ENCODE data around the gene TSPAN5. TPM values are rescaled to one million over a fixed set of nuclear protein-coding genes. Genes with fewer than 3 reads are reported as not detected.
"Not testable (repeated sequence)": the region's sequence is repeated elsewhere in the genome, so short reads cannot be mapped to it uniquely, and the experiment has no call there.

The TSPAN5 gene
- polyA plus RNA-seq, 1 of the 3 experiments (the other 2 are of a cell fraction), result 38.6 TPM

DNA sequence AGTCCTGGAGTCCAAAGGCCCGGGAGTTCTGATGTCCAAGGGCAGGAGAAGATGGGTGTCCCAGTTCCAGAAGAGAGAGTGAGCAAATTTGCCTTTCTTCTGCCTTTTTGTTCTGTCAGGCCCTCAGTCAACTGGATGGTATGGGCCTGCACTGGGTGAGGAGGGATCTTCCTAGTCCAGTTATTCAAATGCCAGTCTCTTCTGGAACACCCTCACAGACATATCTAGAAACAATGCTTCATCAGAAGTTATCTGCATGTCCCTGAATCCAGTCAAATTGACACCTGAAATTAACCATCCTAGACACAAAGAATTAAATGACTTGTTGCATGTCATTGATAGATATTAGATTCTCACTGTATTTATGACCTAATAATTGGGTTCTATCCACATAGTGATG lies 48.5 kb upstream of the TSPAN5 start (continued):
- TF ChIP-seq, protein P1, sequence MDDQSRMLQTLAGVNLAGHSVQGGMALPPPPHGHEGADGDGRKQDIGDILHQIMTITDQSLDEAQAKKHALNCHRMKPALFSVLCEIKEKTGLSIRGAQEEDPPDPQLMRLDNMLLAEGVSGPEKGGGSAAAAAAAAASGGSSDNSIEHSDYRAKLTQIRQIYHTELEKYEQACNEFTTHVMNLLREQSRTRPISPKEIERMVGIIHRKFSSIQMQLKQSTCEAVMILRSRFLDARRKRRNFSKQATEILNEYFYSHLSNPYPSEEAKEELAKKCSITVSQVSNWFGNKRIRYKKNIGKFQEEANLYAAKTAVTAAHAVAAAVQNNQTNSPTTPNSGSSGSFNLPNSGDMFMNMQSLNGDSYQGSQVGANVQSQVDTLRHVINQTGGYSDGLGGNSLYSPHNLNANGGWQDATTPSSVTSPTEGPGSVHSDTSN (IDR thresholded peaks at IDR 0.05), result no peak

DNA sequence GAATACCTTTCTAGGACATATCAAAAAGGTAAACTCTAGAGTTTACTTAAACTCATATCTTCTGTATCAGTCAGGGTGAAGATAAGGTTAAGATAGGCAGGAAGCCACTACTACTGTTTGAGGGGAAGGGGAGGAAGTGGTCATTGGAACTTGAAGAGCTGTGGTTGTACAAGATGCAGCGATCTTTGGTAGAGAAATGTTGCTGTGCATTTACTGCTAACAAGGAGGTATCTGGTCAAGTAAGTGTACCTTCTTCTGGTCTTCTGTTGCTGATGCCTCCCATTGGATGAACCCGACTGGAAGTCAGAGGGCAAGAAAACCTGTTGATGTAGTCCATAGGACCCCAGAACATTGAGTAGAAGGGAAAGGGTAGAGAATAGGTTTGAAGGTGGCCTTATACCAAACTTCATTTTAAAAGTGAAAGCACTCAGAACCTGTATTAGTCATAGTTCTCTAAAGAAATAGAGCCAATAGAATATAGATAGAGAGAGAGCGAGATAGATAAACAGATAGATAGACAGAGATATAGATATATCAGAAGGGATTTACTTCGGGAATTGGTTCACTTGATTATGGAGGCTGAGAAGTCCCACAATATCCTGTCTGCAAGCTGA lies 47.9 kb upstream of the TSPAN5 start:
- no peaks in the 10 kb centered on the region for H3K36me3 ChIP-seq (replicated peaks in 1 of 2; ENCODE audit: control insufficient read depth in 1 of 2, insufficient read depth in 2 of 2, low read length in 1 of 2)
- WGBS (ENCODE audit: low lambda C conversion rate), result 58% methylated on average over 4 of the region's 4 CpGs
- no peaks in the 10 kb centered on the region for H3K4me1 ChIP-seq (ENCODE audit: control insufficient read depth in 1 of 2, insufficient read depth in 2 of 2, low read depth in 1 of 2, low read length in 1 of 2)
- H3K27me3 ChIP-seq (ENCODE audit: insufficient read depth), result no peaks in the 10 kb centered on the region
- H3K79me2 ChIP-seq (ENCODE audit: insufficient read depth), result no peaks in the 10 kb centered on the region
- H3K4me3 ChIP-seq (ENCODE audit: low read depth in 2 of 2, low read length in 1 of 2), result no peak overlapping the region
- POLR2A ChIA-PET, result no interaction called here
- H2AFZ ChIP-seq (ENCODE audit: low read depth), result no peak overlapping the region
- no peaks in the 10 kb centered on the region for H3F3A ChIP-seq (replicated peaks; ENCODE audit: insufficient read depth)
- no peaks in the 10 kb centered on the region for H3K9me2 ChIP-seq
- DNase-seq, result no peak
- H3K4me2 ChIP-seq, result no peak overlapping the region
- no peak overlapping the region for H3K9ac ChIP-seq
- H4K20me1 ChIP-seq (ENCODE audit: insufficient read depth), result no peaks in the 10 kb centered on the region
- TF ChIP-seq, protein P2, sequence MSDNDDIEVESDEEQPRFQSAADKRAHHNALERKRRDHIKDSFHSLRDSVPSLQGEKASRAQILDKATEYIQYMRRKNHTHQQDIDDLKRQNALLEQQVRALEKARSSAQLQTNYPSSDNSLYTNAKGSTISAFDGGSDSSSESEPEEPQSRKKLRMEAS (IDR thresholded peaks at IDR 0.05; ENCODE audit: low read depth), result no peak
- TF ChIP-seq EP300 (IDR thresholded peaks at IDR 0.05; ENCODE audit: borderline replicate concordance in 1 of 2, low read depth in 1 of 2, low read length in 1 of 2) (no peak), NRF1 (IDR thresholded peaks at IDR 0.05; ENCODE audit: low read depth, low read length) (no peak), SIN3A (IDR thresholded peaks at IDR 0.05; ENCODE audit: borderline replicate concordance, low read depth, low read length) (no peak)
- TF ChIP-seq, protein P3, sequence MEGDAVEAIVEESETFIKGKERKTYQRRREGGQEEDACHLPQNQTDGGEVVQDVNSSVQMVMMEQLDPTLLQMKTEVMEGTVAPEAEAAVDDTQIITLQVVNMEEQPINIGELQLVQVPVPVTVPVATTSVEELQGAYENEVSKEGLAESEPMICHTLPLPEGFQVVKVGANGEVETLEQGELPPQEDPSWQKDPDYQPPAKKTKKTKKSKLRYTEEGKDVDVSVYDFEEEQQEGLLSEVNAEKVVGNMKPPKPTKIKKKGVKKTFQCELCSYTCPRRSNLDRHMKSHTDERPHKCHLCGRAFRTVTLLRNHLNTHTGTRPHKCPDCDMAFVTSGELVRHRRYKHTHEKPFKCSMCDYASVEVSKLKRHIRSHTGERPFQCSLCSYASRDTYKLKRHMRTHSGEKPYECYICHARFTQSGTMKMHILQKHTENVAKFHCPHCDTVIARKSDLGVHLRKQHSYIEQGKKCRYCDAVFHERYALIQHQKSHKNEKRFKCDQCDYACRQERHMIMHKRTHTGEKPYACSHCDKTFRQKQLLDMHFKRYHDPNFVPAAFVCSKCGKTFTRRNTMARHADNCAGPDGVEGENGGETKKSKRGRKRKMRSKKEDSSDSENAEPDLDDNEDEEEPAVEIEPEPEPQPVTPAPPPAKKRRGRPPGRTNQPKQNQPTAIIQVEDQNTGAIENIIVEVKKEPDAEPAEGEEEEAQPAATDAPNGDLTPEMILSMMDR (IDR thresholded peaks at IDR 0.05), result no peak
- peaks cover 6% of the 10 kb centered on the region; the same call in 1 of the 2 replicates for H3K9me3 ChIP-seq
- CTCF ChIA-PET, result no interaction called here
- no peak overlapping the region for H3K27ac ChIP-seq (ENCODE audit: low read depth in 2 of 2, low read length in 1 of 2)

DNA sequence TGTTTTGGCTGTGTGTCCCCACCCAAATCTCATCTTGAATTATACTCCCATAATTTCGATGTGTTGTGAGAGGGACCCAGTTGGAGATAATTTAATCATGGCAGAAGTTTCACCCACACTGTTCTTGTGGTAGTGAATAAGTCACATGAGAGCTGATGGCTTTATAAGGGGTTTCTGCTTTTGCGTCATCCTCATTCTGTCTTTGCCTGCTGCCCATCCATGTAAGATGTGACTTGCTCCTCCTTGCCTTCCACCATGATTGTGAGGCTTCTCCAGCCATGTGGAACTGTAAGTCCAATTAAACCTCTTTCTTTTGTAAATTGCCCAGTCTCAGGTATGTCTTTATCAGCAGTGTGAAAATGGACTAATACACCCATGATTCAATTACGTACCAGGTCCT lies 47.2 kb upstream of the TSPAN5 start:
- H3K36me3 ChIP-seq (replicated peaks in 1 of 2; ENCODE audit: control insufficient read depth in 1 of 2, insufficient read depth in 2 of 2, low read length in 1 of 2); H3K4me3 ChIP-seq (ENCODE audit: low read depth in 2 of 2, low read length in 1 of 2); H3K9me3 ChIP-seq; H3K79me2 ChIP-seq (ENCODE audit: insufficient read depth); H3K4me1 ChIP-seq (ENCODE audit: control insufficient read depth in 1 of 2, insufficient read depth in 2 of 2, low read depth in 1 of 2, low read length in 1 of 2); H3K9ac ChIP-seq; H3F3A ChIP-seq (replicated peaks; ENCODE audit: insufficient read depth); H3K27me3 ChIP-seq (ENCODE audit: insufficient read depth); H3K27ac ChIP-seq (ENCODE audit: low read depth in 2 of 2, low read length in 1 of 2); DNase-seq; H3K9me2 ChIP-seq; H2AFZ ChIP-seq (ENCODE audit: low read depth); H3K4me2 ChIP-seq; H4K20me1 ChIP-seq (ENCODE audit: insufficient read depth); POLR2A ChIA-PET: not testable (repeated sequence)
- WGBS (ENCODE audit: low lambda C conversion rate), result 63% methylated on average over 3 of the region's 3 CpGs
- CTCF ChIA-PET, result interaction anchor here (1.2 to 1.7 kb wide), 2 partner anchors 10 to 17 kb away, joined by 3 read pairs; no protein-coding TSS in a partner anchor

Data from SK-N-SH (cell line).